NCI-H1092 treated with DMSO at 0.1 percent for 48 hours (cell line): Measurements from ENCODE around the gene FAM167B.

ENCODE experiments used
- DNase-seq: peaks from one replicate; lab custom pipeline; 2025; lab: John Stamatoyannopoulos, UW

FAM167B gene

DNA sequence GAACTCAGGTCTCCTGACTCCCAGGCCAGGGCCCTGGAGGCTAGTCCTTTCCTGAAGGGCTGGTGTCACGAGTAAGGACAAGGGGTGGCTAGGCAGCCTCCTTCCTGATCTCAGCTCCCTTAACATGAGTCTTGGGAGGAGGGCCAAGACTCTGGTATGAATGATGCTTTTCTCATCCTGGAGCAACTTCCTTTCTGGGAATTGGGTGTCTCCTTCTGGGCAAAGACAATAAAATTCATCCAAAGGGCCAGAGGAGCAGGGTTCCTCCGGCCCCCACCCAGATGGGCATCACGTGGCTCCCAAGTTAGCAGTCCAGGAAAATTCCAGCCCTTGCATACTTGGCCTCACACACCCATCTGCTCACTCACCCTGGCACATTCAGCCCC is at the start of gene FAM167B:
Gene FAM167B (plus strand): TSS at position 335 of the 386 bp plus-strand sequence. CDS start 200 bp downstream, outside the sequence.
- no peak for DNase-seq

DNA sequence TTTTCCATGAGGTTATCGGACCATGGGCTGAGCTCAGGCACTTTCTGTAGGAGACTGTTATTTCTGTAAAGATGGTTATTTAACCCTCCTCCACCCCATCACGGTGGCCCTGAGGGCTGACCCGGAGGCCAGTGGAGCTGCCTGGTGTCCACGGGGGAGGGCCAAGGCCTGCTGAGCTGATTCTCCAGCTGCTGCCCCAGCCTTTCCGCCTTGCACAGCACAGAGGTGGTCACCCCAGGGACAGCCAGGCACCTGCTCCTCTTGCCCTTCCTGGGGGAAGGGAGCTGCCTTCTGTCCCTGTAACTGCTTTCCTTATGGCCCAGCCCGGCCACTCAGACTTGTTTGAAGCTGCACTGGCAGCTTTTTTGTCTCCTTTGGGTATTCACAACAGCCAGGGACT is 49.2 kb upstream of the FAM167B start:
- no peak for DNase-seq

DNA sequence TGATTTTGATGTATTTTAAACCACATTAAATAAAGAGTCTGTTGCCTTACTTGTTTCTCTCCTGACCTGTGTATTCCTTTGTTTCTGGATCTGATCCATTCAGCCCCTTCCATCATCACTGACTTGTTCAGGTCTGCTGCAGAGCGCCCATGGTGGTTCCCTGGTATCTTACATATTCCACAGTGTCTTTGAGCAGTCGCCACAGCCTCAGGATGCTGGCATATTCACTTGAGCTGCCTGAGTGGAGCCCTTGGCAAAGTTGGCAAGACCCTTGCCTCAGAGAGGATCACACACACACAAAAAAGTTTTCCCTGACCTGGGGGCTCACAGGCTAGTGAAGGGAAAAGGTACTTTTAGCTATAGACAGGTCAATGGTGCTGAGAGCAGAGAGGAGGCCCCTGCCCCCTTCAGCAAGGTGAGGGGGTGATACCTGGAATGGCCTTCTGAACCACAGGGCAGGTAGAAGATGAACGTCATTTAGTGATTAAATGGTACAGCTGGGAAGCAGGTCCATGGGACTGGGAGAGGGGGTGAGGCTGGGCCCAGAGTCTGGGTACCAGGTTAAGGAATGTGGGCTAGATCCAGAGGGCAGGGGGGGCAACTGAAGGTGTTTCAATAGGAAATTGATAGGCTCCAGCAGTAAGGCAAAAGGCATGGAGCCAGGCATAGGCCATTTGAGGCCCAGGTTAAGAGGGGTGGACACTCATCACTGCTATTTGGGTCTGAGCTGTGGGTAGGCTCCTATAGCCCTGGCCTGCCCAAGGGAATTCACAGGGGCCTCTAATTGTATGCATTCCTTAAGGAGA is 48.6 kb upstream of the FAM167B start:
- no peak for DNase-seq

DNA sequence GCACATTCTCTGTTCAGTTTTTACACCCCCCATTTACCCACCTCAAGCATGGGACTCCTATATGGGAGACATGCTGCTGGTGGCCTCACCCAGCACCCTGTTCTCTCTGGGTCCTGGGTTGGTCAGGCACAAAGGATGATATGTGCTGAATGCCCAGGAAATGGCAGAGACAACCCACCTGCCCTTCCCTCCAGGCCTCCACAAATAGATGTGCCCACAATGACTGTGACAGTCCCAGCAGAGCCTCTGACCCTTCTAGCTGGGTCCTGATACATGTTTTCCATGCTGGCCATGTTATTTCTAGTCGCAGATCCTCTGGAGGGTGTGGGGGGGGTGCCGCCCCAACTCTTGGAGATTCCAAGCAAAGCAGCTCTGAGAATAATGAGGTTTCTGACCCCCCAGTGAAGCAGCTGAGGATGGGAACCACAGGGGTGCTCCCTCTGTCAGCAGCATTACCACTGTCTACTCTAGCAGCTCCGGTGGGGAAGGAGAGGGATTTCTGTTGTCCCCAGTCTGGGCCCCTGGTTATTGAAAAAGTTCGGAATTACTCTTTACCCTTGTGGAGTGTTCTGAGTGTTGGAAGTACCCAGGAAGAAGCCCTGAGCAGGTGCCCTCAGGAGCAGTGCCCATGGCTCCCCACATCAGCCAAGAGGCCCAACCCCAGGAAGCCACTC is 47.8 kb upstream of the FAM167B start:
- DNase-seq, result no peak

DNA sequence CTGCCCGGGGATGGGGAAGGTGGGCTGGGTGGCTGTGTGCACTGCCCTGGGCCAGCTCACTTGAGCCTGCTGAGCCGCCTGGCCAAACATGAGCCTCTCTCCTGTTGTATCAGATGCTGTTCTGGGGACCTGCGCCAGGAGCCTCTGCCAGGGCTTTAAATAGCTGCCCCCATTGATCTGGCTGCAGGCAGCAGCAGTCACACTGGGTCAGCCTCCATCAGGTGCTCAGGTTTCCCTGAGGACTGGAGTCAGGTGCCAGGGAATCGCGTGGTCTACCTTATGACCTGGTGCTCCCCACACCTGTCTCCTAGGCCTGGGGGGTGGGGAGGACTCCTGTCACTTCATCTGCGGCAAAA is 47.3 kb upstream of the FAM167B start:
- DNase-seq, result peak; percentile 86

DNA sequence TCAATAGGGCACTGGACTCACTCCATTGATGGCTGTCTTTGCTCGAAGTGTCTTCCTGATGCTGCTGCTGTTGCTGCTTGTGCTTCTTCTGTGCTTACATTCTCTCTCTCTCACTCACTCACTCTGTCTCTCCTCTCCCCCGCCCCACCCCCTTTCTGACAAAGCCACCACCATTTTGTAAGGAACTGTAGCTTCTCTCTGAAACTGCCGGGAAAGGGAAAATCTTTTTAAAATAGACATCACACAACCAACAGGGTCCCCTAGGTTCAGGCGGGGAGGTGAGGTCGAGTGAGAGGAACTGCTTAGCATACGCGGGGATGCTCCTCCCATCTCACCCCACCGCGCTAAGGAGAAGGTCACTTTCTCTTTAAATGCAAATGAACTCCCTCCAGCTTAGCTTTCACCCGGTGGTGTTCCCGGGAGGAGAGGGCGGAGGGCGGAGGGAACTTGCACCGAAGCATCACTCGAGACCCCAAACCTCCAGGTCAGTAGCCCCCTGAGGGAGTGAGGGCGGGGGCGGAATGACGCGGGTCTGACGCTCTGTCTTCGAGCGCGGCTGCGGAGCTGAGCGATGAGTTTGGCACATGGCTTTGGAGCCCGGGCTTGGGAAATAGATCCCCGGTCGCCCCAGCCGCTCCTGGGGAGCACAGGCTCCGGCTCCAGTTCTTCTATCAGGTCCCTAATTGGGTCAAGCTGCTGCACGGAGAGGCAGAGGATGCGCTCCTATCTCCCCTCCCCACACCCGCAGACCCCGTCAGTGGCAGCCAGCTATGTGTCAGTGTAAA is 46.6 kb upstream of the FAM167B start, which contains the start of gene CCDC28B:
Gene CCDC28B (plus strand): TSS at position 370 of the 785 bp plus-strand sequence. CDS start 1,341 bp downstream, outside the sequence.
- peak; percentile 92 for DNase-seq

DNA sequence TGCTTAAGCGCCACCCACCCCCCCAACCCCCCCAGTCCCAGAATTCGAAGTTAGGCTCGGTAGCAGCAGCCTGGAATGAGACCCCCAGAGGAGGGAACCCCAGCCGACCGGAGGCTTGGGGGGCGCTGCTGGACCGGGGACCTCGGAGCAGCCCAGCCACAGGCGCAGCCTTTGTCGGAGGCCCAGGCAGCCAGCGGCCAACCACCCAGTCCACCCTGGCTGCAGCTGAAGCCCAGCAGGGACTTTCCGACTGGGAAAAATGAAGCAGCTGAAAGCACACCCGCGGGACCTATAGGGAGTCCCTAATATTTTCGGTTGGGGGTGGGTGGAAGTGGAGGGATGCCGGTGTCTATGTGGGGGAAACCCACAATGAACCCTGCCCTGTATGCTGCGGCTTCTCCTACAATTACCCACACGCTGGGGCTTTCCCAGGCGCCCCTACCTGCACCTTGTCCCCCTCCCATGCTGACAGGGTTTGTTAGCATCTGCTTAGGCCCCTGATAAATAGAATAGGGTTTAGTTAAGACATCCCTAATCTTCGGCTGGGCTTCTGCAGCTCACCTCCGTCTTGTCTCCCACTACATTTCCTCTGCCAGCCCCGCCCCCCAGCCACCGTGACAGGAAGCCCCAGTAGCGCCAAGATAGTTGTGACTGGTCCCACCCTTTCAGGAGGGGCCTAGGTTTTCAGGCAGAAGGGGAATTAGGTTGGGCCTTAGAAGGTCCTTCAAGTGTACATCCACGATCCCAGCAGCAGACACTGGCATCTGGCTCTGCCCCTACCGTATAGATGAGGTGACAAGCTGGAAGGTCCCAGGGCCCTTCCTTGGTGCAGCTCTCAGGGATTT is 45.8 kb upstream of the FAM167B start:
- peak; percentile 55 for DNase-seq

DNA sequence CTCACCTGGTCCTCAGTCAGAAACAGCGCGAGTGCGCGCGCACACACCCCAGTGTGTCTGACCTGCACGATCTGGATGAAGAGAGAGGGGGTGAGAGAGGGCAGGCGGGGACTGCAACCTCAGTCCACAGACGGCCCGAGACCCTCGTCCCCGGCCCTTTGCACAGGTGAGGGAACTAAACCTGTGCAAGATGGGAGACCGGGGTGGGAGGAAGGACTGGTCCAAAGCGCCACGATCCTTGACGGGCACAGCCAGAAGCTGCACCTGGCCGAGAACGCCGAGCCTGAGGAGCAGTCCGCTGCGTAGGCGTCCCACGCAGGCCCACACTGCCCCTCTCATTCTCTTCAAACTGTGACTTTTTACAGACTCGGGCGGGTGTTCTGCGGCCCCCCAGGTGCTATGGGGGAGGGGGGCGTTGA is 42.1 kb upstream of the FAM167B start:
- DNase-seq, result no peak

DNA sequence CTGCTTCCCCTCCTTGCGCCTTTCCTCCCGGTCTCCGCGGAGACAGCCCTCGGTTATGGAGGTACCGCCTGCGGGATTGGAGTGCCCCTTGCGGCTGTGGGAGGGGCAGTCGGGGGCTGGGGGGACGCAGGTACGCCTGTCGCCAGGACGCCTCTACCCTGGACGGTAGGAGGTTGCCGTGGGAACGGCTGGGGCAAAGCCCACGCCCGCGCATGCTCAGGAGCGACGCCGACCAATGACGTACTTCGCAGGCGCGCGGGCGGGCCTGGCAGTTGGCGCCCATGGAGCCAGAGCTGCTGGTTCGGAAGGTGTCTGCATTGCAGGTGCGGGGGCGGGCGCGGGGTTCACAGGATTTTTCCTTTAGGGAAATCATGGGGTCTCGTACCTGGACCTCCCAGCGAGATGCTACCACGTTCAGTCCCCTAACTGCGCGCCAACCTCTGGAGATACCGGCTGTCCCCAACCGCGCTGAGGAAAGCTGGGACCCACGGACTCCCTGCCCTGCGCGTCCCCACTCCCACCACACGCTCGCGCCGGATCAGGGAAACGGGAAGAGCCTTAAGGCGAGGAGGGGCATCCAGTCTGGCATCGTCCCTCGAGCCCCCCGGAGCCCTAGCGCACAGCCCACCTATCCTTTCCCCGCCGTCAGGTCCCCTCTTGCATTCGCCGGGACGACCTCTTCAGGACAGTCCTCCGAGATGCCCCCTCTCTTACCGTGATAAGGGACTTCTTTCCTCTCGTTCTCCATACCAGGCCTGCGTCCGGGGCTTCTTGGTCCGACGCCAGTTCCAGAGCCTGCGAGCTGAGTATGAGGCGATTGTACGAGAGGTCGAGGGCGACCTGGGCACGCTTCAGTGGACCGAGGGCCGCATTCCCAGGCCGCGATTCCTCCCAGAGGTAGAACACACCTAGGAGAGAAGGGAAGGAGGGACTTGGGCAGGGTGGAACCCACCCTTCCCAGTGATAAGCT is 41.3 kb upstream of the FAM167B start, which contains the start of gene IQCC:
Gene IQCC (plus strand): TSS at position 271 of the 970 bp plus-strand sequence. CDS start 11 bp downstream, at position 282.
- peak; percentile 91 for DNase-seq

DNA sequence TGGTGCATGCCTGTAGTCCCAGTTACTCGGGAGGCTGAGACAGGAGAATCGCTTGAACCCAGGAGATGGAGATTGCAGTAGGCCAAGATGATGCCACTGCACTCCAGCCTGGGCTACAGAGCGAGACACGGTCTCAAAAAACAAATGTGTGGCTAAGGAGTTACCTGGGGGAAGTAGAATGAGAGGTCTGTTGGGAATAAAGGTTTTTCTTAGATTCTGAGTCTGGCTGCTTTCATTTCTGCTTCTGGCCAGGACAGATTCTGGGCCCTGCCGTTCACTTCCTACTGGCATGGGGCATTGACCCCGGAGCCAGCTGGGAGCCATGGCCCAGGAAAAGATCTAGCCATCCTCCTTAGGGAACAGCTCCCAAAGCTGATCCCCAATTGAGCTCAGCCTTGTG is 38.6 kb upstream of the FAM167B start:
- DNase-seq, result no peak

DNA sequence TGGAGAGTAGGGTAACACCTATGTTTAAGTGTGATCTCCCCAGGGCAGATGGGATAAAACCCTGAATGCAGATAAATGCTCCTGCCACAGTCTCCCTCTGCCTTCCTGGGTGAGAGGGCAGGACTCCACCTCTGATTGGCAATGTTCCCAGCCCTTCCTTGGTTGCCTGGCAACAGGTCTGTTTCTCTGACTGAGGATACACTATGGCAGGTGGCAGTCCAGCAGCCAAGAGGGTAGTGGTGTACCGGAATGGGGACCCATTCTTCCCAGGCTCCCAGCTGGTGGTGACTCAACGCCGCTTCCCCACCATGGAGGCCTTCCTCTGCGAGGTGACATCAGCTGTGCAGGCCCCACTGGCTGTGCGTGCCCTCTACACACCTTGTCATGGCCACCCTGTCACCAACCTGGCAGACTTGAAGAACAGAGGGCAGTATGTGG is 38.1 kb upstream of the FAM167B start, which contains the start of gene DCDC2B:
Gene DCDC2B (plus strand): TSS at position 199 of the 438 bp plus-strand sequence. CDS start 5 bp downstream, at position 204.
- DNase-seq, result peak; percentile 88

DNA sequence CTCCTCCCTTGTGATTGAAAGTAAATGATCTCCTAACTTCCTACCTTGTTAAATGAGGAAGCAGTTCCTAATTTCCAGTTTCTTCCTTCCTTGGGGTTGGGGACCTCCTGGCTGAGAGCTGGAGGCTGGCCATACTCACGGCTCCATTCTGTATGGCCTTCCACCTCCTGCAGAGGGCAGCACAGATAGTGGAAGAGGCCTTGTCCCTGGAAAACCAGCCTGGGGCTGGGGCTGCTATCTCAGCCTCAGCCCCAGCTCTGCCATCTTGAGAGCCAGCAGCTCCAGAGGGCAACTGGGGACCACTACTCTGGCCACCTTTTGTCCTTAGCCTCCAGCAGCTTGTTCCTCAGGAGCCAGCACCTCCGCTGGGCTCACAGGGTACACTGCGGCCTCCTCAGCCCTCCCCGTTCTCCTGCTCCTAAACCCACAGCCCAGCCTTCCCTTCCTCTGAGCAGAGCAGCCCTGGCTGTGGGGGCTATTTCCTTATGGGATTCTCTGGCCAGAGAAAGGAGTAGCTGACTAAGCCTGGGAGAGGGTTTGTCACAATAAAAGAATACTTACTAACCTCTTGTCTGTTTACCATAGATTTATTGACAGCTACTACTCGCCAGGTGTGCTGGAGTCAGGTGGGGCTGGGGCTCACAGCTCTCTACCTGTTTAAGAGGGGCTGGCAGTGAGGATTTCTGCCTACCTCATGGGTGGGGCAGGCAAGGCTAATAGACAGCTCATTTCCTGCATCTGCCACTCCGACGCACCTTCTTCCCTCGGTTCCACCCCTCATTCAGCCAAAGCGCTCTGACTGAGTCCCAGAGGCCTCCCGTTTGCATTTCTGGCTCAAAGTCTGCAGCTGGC is 31.2 kb upstream of the FAM167B start:
- peak; percentile 46 for DNase-seq

DNA sequence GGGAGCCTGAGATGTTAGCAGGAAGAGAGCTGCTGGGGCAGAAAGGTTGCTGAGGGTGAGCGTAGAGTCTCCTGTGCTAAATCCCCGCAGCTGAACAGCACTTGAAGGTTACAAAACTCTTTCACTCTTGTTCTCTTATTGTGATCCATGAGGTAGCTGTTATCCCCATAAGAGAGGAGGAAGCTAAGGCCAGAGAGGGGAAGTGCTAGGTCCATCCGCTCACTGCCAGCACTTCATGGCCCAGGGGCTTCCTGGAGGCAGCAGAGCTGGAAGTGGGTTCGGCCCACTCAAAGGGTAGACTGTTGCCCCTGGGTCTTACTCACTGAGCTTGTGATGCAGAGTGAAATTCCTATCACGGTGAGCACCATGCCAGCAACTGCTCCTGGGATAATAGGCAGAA is 30.5 kb upstream of the FAM167B start:
- no peak for DNase-seq

DNA sequence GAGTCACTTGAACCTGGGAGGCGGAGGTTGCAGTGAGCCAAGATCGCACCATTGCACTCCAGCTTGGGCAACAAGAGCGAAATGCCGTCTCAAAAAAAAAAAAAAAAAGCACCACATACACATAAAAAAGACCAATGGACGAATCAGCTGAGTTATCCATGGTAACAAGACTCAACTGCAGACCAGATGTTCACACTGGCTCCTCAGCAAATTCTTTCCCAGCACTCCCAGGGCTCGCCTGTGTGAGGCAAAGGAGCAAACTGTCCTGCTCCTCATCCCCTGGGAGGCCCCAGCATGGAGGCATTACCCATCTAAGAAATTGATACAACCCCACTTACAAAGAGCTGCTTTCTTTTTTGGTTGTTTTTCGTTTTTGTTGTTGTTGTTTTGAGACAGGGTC is 28.0 kb upstream of the FAM167B start:
- DNase-seq, result no peak

DNA sequence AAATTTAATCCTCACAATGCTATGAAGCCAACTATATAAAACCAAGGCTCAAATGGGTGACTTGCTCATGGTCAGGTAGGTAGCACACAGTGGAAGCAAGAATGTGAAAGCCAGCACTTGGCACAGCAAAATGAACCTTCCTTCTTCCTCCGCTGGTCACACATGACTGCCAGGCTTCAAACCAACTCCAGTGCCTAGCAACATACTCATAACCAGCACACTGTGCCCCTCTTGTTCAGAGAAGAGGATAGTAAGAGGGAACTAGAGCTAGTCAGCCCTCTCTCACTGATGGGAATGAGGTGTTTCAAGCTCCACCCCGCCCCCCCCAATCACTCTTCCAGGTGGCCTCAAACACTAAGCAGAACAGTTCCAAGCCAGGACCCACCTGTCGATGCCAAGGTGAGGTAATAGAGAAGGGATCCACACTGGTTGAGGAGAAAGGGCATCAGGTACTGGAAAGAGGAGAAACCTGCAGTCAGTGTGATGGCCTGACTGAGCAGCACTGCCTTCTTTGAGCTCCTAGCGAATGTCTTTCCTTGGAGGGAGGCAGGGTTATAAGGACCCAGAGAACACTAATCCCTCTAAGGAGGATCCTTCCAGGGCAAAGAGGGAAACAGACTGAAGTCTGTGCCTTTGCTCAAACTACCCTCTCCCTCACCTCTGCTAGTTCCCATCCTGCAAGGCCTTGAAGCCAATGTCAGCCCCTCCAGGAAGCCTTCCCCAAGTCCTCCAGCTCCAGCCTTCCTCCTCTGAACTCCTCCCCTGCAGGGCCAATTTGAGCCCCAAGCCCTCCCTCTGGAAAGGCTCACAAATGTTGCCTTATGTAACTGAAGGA is 26.1 kb upstream of the FAM167B start:
- no peak for DNase-seq

DNA sequence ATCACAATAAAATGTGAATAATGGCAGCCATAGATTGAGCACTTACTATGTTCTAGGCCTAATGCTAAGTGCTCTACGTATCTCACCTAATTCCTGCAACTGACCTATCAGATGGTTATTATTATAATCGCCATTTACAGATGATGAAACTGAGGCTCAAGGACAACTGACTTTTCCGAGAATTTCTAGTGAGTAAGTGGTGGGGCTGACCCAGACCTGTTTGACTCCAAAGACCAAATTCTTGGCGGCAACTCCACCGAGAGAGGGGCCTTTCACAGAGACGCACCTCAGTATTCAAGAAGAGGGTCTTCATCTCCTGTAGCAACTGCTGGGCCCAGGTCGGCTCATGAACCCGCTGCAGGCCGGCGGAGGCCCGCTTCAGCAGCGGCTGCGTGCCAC is 25.4 kb upstream of the FAM167B start:
- no peak for DNase-seq

DNA sequence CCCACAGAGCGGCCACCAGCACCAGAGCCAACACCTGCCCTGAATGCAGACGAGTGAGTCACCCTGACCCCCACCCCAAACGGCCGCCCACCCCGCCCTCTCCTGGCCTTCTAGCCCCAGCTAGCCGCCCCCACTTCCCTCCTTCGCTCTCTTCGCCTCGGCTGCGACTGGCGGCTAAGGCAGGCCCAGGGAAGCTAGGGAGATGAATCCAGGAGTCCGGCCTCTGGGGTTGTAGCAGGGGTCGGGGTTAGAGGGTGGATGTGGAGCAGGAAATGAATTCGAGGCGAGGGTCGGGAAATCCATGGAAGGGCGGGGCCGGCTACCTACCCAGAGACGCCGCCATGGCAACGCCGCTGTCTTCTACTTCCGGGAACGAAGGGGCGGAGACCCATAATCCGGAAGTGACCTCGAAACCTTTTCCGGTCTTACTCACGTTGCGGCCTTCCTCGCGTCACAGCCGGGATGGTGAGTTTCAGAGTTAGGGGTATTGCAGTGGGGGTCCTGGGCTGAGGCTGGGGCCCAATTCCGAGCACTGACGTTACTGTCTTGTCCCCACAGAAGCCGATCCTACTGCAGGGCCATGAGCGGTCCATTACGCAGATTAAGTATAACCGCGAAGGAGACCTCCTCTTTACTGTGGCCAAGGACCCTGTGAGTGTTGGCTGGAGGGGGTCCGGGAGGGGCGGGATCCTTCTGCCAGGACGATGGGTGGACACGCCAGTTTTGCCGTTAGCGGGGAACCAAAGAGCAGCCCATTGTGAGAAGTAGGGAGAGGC is 24.9 kb upstream of the FAM167B start, which contains the start of the genes EIF3I and TMEM234:
Gene EIF3I (plus strand): TSS at position 428 of the 776 bp plus-strand sequence. CDS start 35 bp downstream, at position 463.
Gene TMEM234 (minus strand): TSS at position 374 of the 776 bp plus-strand sequence. CDS start 31 bp downstream, at position 343.
- peak; percentile 91 for DNase-seq
